H9 (cell line): Measurements from ENCODE around the gene LGSN. TPM values are rescaled to one million over a fixed set of nuclear protein-coding genes. Genes with fewer than 3 reads are reported as not detected.

Experiments
- DNase-seq: peaks from one replicate; pipeline ENCODE4 v3.0.0-alpha.2; 2017
- H2AFZ ChIP-seq: one replicate; pipeline ENCODE4 v1.6.1; 2013; ENCODE audit warnings: mild to moderate bottlenecking, low read length, control low read depth, moderate library complexity
- H2AK5ac ChIP-seq: 2 replicates; pipeline ENCODE4 v1.6.1; 2013; ENCODE audit warnings: low read length, control low read depth, mixed read lengths; ENCODE audit not compliant: insufficient read length
- H2BK120ac ChIP-seq: one replicate; pipeline ENCODE4 v1.6.1; 2013; ENCODE audit warnings: low read depth, mild to moderate bottlenecking, low read length, control low read depth, inconsistent platforms; ENCODE audit not compliant: poor library complexity, severe bottlenecking
- H2BK12ac ChIP-seq: 2 replicates; pipeline ENCODE4 v1.6.1; 2013; ENCODE audit warnings: low read length, control low read depth, mixed read lengths, low read depth; ENCODE audit not compliant: insufficient read length
- H2BK15ac ChIP-seq: 2 replicates; pipeline ENCODE4 v1.6.1; 2013; ENCODE audit warnings: low read depth, low read length, control low read depth
- H2BK20ac ChIP-seq: one replicate; pipeline ENCODE4 v1.6.1; 2013; ENCODE audit warnings: low read depth, mild to moderate bottlenecking, low read length, control low read depth, inconsistent platforms; ENCODE audit not compliant: poor library complexity, severe bottlenecking
- H2BK5ac ChIP-seq: 2 replicates; pipeline ENCODE4 v1.6.1; 2013; ENCODE audit warnings: low read length, control low read depth, mixed read lengths; ENCODE audit not compliant: insufficient read length
- H3K14ac ChIP-seq: 2 replicates; pipeline ENCODE4 v1.6.1; 2013; ENCODE audit warnings: low read length, control low read depth; ENCODE audit not compliant: insufficient read depth
- H3K18ac ChIP-seq: 2 replicates; pipeline ENCODE4 v1.6.1; 2013; ENCODE audit warnings: low read depth, mild to moderate bottlenecking, mixed read lengths, low read length, control low read depth; ENCODE audit not compliant: insufficient read length
- H3K23ac ChIP-seq: 2 replicates; pipeline ENCODE4 v1.6.1; 2013; ENCODE audit warnings: low read length, control low read depth, mixed read lengths, low read depth; ENCODE audit not compliant: insufficient read length
- H3K23me2 ChIP-seq: 2 replicates; pipeline ENCODE4 v1.6.1; 2013; ENCODE audit warnings: low read depth, mild to moderate bottlenecking, mixed read lengths, low read length, control low read depth; ENCODE audit not compliant: insufficient read length, poor library complexity, severe bottlenecking
- H3K27ac ChIP-seq: 2 replicates; pipeline ENCODE4 v1.5.1; 2013; ENCODE audit warnings: low read length, control low read depth, mixed read lengths, low read depth; ENCODE audit not compliant: insufficient read length
- H3K27me3 ChIP-seq: 2 replicates; pipeline ENCODE4 v1.6.1; 2013; ENCODE audit warnings: low read length, control low read depth, inconsistent platforms; ENCODE audit not compliant: insufficient read depth
- H3K4ac ChIP-seq: 2 replicates; pipeline ENCODE4 v1.6.1; 2013; ENCODE audit warnings: low read depth, mild to moderate bottlenecking, control low read depth, inconsistent platforms, low read length, moderate library complexity
- H3K4me1 ChIP-seq: 2 replicates; pipeline ENCODE4 v1.6.1; 2013; ENCODE audit warnings: low read length, control low read depth, inconsistent platforms; ENCODE audit not compliant: insufficient read depth
- H3K4me2 ChIP-seq: 2 replicates; pipeline ENCODE4 v1.6.1; 2013; ENCODE audit warnings: low read length, control low read depth, mixed read lengths; ENCODE audit not compliant: insufficient read length, insufficient read depth
- H3K56ac ChIP-seq: 2 replicates; pipeline ENCODE4 v1.6.1; 2013; ENCODE audit warnings: low read depth, mild to moderate bottlenecking, mixed read lengths, low read length, control low read depth; ENCODE audit not compliant: insufficient read length
- H3K79me1 ChIP-seq: 2 replicates; pipeline ENCODE4 v1.6.1; 2013; ENCODE audit warnings: low read depth, mild to moderate bottlenecking, moderate library complexity, low read length, control low read depth, inconsistent platforms; ENCODE audit not compliant: insufficient read depth, poor library complexity, severe bottlenecking
- H3K79me2 ChIP-seq: 2 replicates; pipeline ENCODE4 v1.6.1; 2013; ENCODE audit warnings: low read length, control low read depth, inconsistent platforms; ENCODE audit not compliant: insufficient read depth
- H3K9ac ChIP-seq: 2 replicates; pipeline ENCODE4 v1.6.1; 2013; ENCODE audit warnings: low read length, control low read depth, mixed read lengths; ENCODE audit not compliant: insufficient read length; ENCODE audit errors: extremely low read depth
- H3K9me3 ChIP-seq: one replicate; pipeline ENCODE4 v1.6.1; 2013; ENCODE audit warnings: low read depth, low read length, inconsistent platforms; ENCODE audit not compliant: control insufficient read depth
- H3T11ph ChIP-seq: one replicate; pipeline ENCODE4 v1.6.1; 2013; ENCODE audit warnings: mild to moderate bottlenecking, low read length, control low read depth, inconsistent platforms
- H4K20me1 ChIP-seq: one replicate; pipeline ENCODE4 v1.6.1; 2013; ENCODE audit not compliant: control insufficient read depth, insufficient read length, insufficient read depth
- H4K5ac ChIP-seq: 2 replicates; pipeline ENCODE4 v1.6.1; 2013; ENCODE audit warnings: low read depth, mild to moderate bottlenecking, mixed read lengths, low read length, control low read depth; ENCODE audit not compliant: insufficient read length
- H4K8ac ChIP-seq: replicated peaks from 2 replicates; pipeline ENCODE4 v1.6.1; 2013; ENCODE audit warnings: low read length, control low read depth, mixed read lengths, low read depth; ENCODE audit not compliant: insufficient read length
- H4K91ac ChIP-seq: 2 replicates; pipeline ENCODE4 v1.6.1; 2013; ENCODE audit warnings: low read depth, mild to moderate bottlenecking, moderate library complexity, mixed read lengths, low read length, control low read depth; ENCODE audit not compliant: insufficient read length
- H3K27ac Mint-ChIP-seq, 3 experiments: 2 replicates in 2 of 3; 3 replicates in 1 of 3; pipeline ENCODE4 v1.8.0; 2020 to 2021; ENCODE audit warnings: mixed read lengths in 3 of 3, mild to moderate bottlenecking in 1 of 3, moderate library complexity in 1 of 3
- H3K27me3 Mint-ChIP-seq: 2 replicates; pipeline ENCODE4 v1.8.0; 2021; ENCODE audit warnings: low read depth, mild to moderate bottlenecking, moderate library complexity, mixed read lengths
- H3K36me3 Mint-ChIP-seq, 3 experiments: 2 replicates in 2 of 3; 3 replicates in 1 of 3; pipeline ENCODE4 v1.8.0; 2020 to 2021; ENCODE audit warnings: low read depth in 3 of 3, mixed read lengths in 3 of 3; ENCODE audit not compliant: insufficient read depth in 1 of 3
- H3K4me1 Mint-ChIP-seq, 2 experiments: 2 replicates each; pipeline ENCODE4 v1.8.0; 2020; ENCODE audit warnings: mixed read lengths in 2 of 2
- H3K4me3 Mint-ChIP-seq, 2 experiments: 2 replicates in 1 of 2; 3 replicates in 1 of 2; pipeline ENCODE4 v1.8.0; 2020 to 2021; ENCODE audit warnings: mild to moderate bottlenecking in 2 of 2, mixed read lengths in 2 of 2, moderate library complexity in 1 of 2
- H3K9me3 Mint-ChIP-seq, 2 experiments: 2 replicates in 1 of 2; 3 replicates in 1 of 2; pipeline ENCODE4 v1.8.0; 2020; ENCODE audit warnings: mild to moderate bottlenecking in 2 of 2, mixed read lengths in 2 of 2, moderate library complexity in 1 of 2
- WGBS: extraction: QIAGEN DNeasy Blood & Tissue Kit; methylation state at CpG from one replicate; pipeline ENCODE4 v1.1.7; 2013; ENCODE audit warnings: missing lambda C conversion rate, low lambda C conversion rate, mixed read lengths; ENCODE audit not compliant: insufficient read length; ENCODE audit errors: extremely low coverage; 5-methylcytosine and 5-hydroxymethylcytosine counted together
- total RNA-seq: library from RNA; stranded (reverse); gene quantifications from 2 replicates; pipeline ENCODE4 v1.2.1, GENCODE V29; 2021
- TF ChIP-seq, protein P1 (sequence below): fragments of 200-600 bp; sonication (generic); conservative IDR thresholded peaks from 3 replicates; pipeline ENCODE4 v1.8.0; 2021; ENCODE audit warnings: antibody characterized with exemption, mild to moderate bottlenecking

Gene LGSN
- total RNA-seq, 1 experiment from 2014 or later, result 0.13 TPM

DNA sequence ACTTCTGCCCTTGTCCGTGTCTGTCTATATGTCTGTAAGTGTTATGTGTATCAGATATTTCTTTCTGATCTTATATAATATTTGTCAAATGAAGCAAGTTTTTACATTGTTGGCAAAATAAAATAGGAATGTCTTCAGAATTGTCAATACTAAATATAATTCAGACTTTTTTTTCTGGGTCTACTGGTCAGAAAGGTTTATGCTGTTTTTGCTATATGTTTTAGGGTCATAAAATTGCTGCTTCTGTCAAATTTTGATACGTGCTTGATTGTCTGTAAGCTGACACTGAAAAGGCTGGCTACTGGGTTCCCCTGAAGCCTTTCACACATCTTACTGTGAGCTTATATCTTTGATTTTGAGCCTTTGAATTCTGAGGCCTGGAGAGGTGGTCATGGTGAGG lies 20.1 kb downstream of the LGSN start:
- H4K8ac ChIP-seq, result no peak overlapping the region
- TF ChIP-seq, protein P1, sequence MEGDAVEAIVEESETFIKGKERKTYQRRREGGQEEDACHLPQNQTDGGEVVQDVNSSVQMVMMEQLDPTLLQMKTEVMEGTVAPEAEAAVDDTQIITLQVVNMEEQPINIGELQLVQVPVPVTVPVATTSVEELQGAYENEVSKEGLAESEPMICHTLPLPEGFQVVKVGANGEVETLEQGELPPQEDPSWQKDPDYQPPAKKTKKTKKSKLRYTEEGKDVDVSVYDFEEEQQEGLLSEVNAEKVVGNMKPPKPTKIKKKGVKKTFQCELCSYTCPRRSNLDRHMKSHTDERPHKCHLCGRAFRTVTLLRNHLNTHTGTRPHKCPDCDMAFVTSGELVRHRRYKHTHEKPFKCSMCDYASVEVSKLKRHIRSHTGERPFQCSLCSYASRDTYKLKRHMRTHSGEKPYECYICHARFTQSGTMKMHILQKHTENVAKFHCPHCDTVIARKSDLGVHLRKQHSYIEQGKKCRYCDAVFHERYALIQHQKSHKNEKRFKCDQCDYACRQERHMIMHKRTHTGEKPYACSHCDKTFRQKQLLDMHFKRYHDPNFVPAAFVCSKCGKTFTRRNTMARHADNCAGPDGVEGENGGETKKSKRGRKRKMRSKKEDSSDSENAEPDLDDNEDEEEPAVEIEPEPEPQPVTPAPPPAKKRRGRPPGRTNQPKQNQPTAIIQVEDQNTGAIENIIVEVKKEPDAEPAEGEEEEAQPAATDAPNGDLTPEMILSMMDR, result no peak
- WGBS, result no CpG with 5 or more reads among the region's 2 CpGs

More for the DNA sequence above, 20.1 kb downstream of the LGSN start:
- no peaks in the 10 kb centered on the region for H3K9me3 ChIP-seq
- Mint-ChIP-seq H3K36me3 (no peaks in the 10 kb centered on the region; a peak in 1 of 7 replicates), H3K9me3 (peaks cover 0 to 3% of the 10 kb centered on the region in 2 experiments; a peak in 2 of 5 replicates), H3K4me3 (no peak overlapping the region), H3K27ac (no peak overlapping the region), H3K4me1 (peaks cover 4 to 13% of the 10 kb centered on the region in 2 experiments; a peak in 3 of 4 replicates), H3K27me3 (no peaks in the 10 kb centered on the region)
- no peak overlapping the region for H4K5ac ChIP-seq
- H3K23ac ChIP-seq, result no peak overlapping the region
- H2BK5ac ChIP-seq, result no peak overlapping the region
- H3K27ac ChIP-seq, result no peak overlapping the region
- no peaks in the 10 kb centered on the region for H3K23me2 ChIP-seq
- H3K9ac ChIP-seq, result no peak overlapping the region
- no peaks in the 10 kb centered on the region for H4K20me1 ChIP-seq
- no peak for DNase-seq
- no peaks in the 10 kb centered on the region for H3K27me3 ChIP-seq
- H3K4me1 ChIP-seq, result no peaks in the 10 kb centered on the region
- H3K56ac ChIP-seq, result no peak overlapping the region
- no peak overlapping the region for H3K4ac ChIP-seq
- H3K79me1 ChIP-seq, result no peaks in the 10 kb centered on the region
- no peak overlapping the region for H4K91ac ChIP-seq
- H2BK15ac ChIP-seq, result no peak overlapping the region
- H3T11ph ChIP-seq, result no peak overlapping the region
- no peak overlapping the region for H2BK12ac ChIP-seq
- H2AFZ ChIP-seq, result no peak overlapping the region
- no peak overlapping the region for H2BK20ac ChIP-seq
- H3K79me2 ChIP-seq, result no peaks in the 10 kb centered on the region
- H3K18ac ChIP-seq, result no peak overlapping the region
- no peak overlapping the region for H2BK120ac ChIP-seq
- no peak overlapping the region for H3K4me2 ChIP-seq
- no peak overlapping the region for H3K14ac ChIP-seq
- H2AK5ac ChIP-seq, result no peak overlapping the region
